HG02938 (cell line): ENCODE measurements around the gene SPINDOC.
"Not testable (repeated sequence)": the region's sequence is repeated elsewhere in the genome, so short reads cannot be mapped to it uniquely, and the experiment has no call there.

Source experiments
- ATAC-seq: cut with Tn5 transposase; IDR thresholded peaks from one replicate; pipeline ENCODE4 v1.9.1; 2021; ENCODE audit warnings: mild to moderate bottlenecking, moderate library complexity; ENCODE audit not compliant: unreplicated experiment

Gene SPINDOC

GRCh38 chr11:63785823-63786222 is 27.4 kb upstream of the SPINDOC start:
- no peak for ATAC-seq

- no peak for ATAC-seq
These were observed 21.6 kb upstream of the SPINDOC start for GRCh38 chr11:63791495-63792167.

- ATAC-seq = no peak
These were observed 20.1 kb upstream of the SPINDOC start for GRCh38 chr11:63793161-63793560.

GRCh38 chr11:63795066-63795465 is 18.2 kb upstream of the SPINDOC start:
- ATAC-seq = no peak

GRCh38 chr11:63800921-63801320 is 12.3 kb upstream of the SPINDOC start:
- ATAC-seq = no peak

GRCh38 chr11:63802637-63803414 is 10.4 kb upstream of the SPINDOC start:
- no peak for ATAC-seq

- ATAC-seq = no peak
These were observed 9.0 kb upstream of the SPINDOC start for GRCh38 chr11:63804259-63804658.

- no peak for ATAC-seq
These were observed 7.3 kb upstream of the SPINDOC start for GRCh38 chr11:63805844-63806415.

- not testable (repeated sequence) for ATAC-seq
These were observed 2.9 kb upstream of the SPINDOC start for GRCh38 chr11:63810383-63810782.

- ATAC-seq = no peak
These were observed 1.7 kb upstream of the SPINDOC start for GRCh38 chr11:63811522-63811921.

GRCh38 chr11:63813563-63814382 is 517 bp downstream of the SPINDOC start:
- peak; percentile 42 for ATAC-seq

GRCh38 chr11:63814383-63814736 is 1.1 kb downstream of the SPINDOC start:
- no peak for ATAC-seq

GRCh38 chr11:63816166-63816565 is 2.9 kb downstream of the SPINDOC start:
- ATAC-seq = no peak

- ATAC-seq = no peak
These were observed 3.5 kb downstream of the SPINDOC start for GRCh38 chr11:63816732-63817131.

GRCh38 chr11:63817758-63818498 is 4.7 kb downstream of the SPINDOC start:
- ATAC-seq = no peak

- ATAC-seq = no peak
These were observed 5.4 kb downstream of the SPINDOC start for GRCh38 chr11:63818609-63819008.

- no peak for ATAC-seq
These were observed 8.2 kb downstream of the SPINDOC start for GRCh38 chr11:63821411-63821810.

- ATAC-seq = no peak
These were observed 13.4 kb downstream of the SPINDOC start for GRCh38 chr11:63826471-63827190.

GRCh38 chr11:63829823-63830489 is 16.7 kb downstream of the SPINDOC start:
- ATAC-seq = no peak
